Hepatic stellate cell (primary cell): ENCODE results near the gene FIZ1.
A peak's percentile ranks its signal among the peaks of the same experiment; 100 is the strongest.
"Not testable (repeated sequence)": the region's sequence is repeated elsewhere in the genome, so short reads cannot be mapped to it uniquely, and the experiment has no call there.

Source experiments
- DNase-seq: peaks from one replicate; pipeline ENCODE4 v3.0.0; 2011; ENCODE audit warnings: low spot score

The FIZ1 gene

GRCh38 chr19:55576746-55577145 lies 22.6 kb downstream of the FIZ1 start:
- no peak for DNase-seq

GRCh38 chr19:55573929-55574328 lies 25.4 kb downstream of the FIZ1 start:
- not testable (repeated sequence) for DNase-seq

GRCh38 chr19:55569477-55569876 lies 29.8 kb downstream of the FIZ1 start:
- not testable (repeated sequence) for DNase-seq

GRCh38 chr19:55567708-55568328 lies 31.5 kb downstream of the FIZ1 start:
- no peak for DNase-seq

- no peak for DNase-seq
These were observed 32.5 kb downstream of the FIZ1 start for GRCh38 chr19:55566823-55567222.

- DNase-seq = no peak
These were observed 36.0 kb downstream of the FIZ1 start for GRCh38 chr19:55563261-55563690.

GRCh38 chr19:55559684-55560083 lies 39.6 kb downstream of the FIZ1 start:
- no peak for DNase-seq

GRCh38 chr19:55554741-55555152 lies 44.6 kb downstream of the FIZ1 start:
- DNase-seq = no peak

GRCh38 chr19:55554302-55554701 lies 45.0 kb downstream of the FIZ1 start:
- DNase-seq = no peak

- no peak for DNase-seq
These were observed 45.8 kb downstream of the FIZ1 start for GRCh38 chr19:55553217-55554182.

- DNase-seq = peak; percentile 45
These were observed 46.7 kb downstream of the FIZ1 start for GRCh38 chr19:55552620-55553019.

GRCh38 chr19:55552206-55552605 lies 47.1 kb downstream of the FIZ1 start:
- DNase-seq = no peak

GRCh38 chr19:55550321-55550650 lies 49.0 kb downstream of the FIZ1 start:
- no peak for DNase-seq

- peak; percentile 88 for DNase-seq
These were observed 49.6 kb downstream of the FIZ1 start for GRCh38 chr19:55549500-55550320.

- DNase-seq = peak; percentile 84
These were observed 52.3 kb downstream of the FIZ1 start for GRCh38 chr19:55546822-55547614.

GRCh38 chr19:55546011-55546410 lies 53.3 kb downstream of the FIZ1 start:
- DNase-seq = no peak

- DNase-seq = no peak
These were observed 53.9 kb downstream of the FIZ1 start, which contains the start of gene SBK3 for GRCh38 chr19:55545443-55545842. Gene SBK3, minus strand, starts transcription at chr19:55545543. Its CDS starts 0 bp downstream, at chr19:55545543.

- DNase-seq = no peak
These were observed 54.4 kb downstream of the FIZ1 start for GRCh38 chr19:55544776-55545439.

- no peak for DNase-seq
These were observed 55.3 kb downstream of the FIZ1 start for GRCh38 chr19:55544014-55544413.

GRCh38 chr19:55543567-55543966 lies 55.8 kb downstream of the FIZ1 start:
- DNase-seq = no peak

- no peak for DNase-seq
These were observed 56.9 kb downstream of the FIZ1 start for GRCh38 chr19:55542292-55542855.
